Thyroid gland (tissue), 4 donors: ENCODE results near the gene AGPAT2. TPM values are rescaled to one million over a fixed set of nuclear protein-coding genes. Genes with fewer than 3 reads are reported as not detected.
A peak's percentile ranks its signal among the peaks of the same experiment; 100 is the strongest.

Experiments used
- DNase-seq, 2 donors: peaks; one replicate each; pipeline ENCODE4 v3.0.0-alpha.2; 2019
- H3K27ac ChIP-seq, 3 donors: fragments of 200-600 bp; sonication (generic); 1 replicate in 2 of 3; 2 replicates in 1 of 3; pipeline ENCODE4 v1.5.1; 2016 to 2019; ENCODE audit warnings: mild to moderate bottlenecking in 1 of 3, moderate library complexity in 1 of 3
- H3K27me3 ChIP-seq: fragments of 200-600 bp; sonication (generic); one replicate; pipeline ENCODE4 v1.5.1; 2019
- H3K36me3 ChIP-seq, 2 donors: fragments of 200-600 bp; sonication (generic); one replicate each; pipeline ENCODE4 v1.5.1; 2016 to 2019
- H3K4me1 ChIP-seq, 2 donors: fragments of 200-600 bp; sonication (generic); one replicate each; pipeline ENCODE4 v1.5.1; 2017 to 2019
- H3K4me3 ChIP-seq, 3 donors: fragments of 200-600 bp; sonication (generic); replicated peaks in 1 of 3; 1 replicate in 2 of 3; 2 replicates in 1 of 3; pipeline ENCODE4 v1.5.1; 2016; ENCODE audit warnings: mild to moderate bottlenecking in 1 of 3
- H3K9me3 ChIP-seq: fragments of 200-600 bp; sonication (generic); one replicate; pipeline ENCODE4 v1.5.1; 2017
- CTCF ChIP-seq, 6 experiments: fragments of 200-600 bp in 3 of 6; fragments of 450-650 bp in 3 of 6; sonication (generic) in 3 of 6; IDR thresholded peaks; one replicate each; pipeline ENCODE4 v1.5.1; 2016 to 2019; ENCODE audit warnings: antibody characterized with exemption in 6 of 6, mild to moderate bottlenecking in 2 of 6, inconsistent platforms in 1 of 6, moderate library complexity in 1 of 6
- POLR2A ChIP-seq, 2 donors: fragments of 450-650 bp; IDR thresholded peaks; one replicate each; pipeline ENCODE4 v1.6.1; 2017; ENCODE audit warnings: antibody characterized with exemption in 2 of 2, mild to moderate bottlenecking in 2 of 2, moderate library complexity in 1 of 2
- WGBS, 2 donors: methylation state at CpG; one replicate each; pipeline ENCODE4 v1.1.5; 2017; 5-methylcytosine and 5-hydroxymethylcytosine counted together
- intact Hi-C: fragments of 100-400 bp; cut with DNase I; formaldehyde crosslinking; loops from one replicate; pipeline ENCODE4 v1.15.1; 2023
- total RNA-seq, 4 donors: library from RNA; depleted of rRNA; stranded (reverse); fragments of >200 nt; gene quantifications; one replicate each; pipeline ENCODE4 v1.2.3, GENCODE V29; 2016

The AGPAT2 gene
- total RNA-seq, 4 donors from 2014 or later: 58.6 to 78.7 (median 72.0) TPM

GRCh38 chr9:136688274-136689107, 1.2 kb upstream of the AGPAT2 start:
- intact Hi-C loops: no loop called here
- TF ChIP-seq CTCF (IDR thresholded peaks at IDR 0.05) (no peak), POLR2A (IDR thresholded peaks at IDR 0.05) (no peak)
- Histone ChIP-seq H3K27me3 (no peaks in the 10 kb centered on the region), H3K36me3 (no peaks in the 10 kb centered on the region), H3K4me1 (peaks cover 44 to 81% of the 10 kb centered on the region in 2 donors), H3K4me3 (no peak overlapping the region), H3K9me3 (no peaks in the 10 kb centered on the region), H3K27ac (peak overlapping the region; percentile 56 to 92 (median 83))
- DNase-seq: no peak
- 78 to 89% methylated on average over 12 of the region's 21 CpGs for WGBS, 2 donors

GRCh38 chr9:136687721-136688223, 515 bp upstream of the AGPAT2 start:
- intact Hi-C loops: no loop called here
- TF ChIP-seq POLR2A (IDR thresholded peaks at IDR 0.05) (no peak), CTCF (IDR thresholded peaks at IDR 0.05) (no peak)
- WGBS, 2 donors: 53 to 63% methylated on average over 9 to 13 of the region's 37 CpGs
- Histone ChIP-seq H3K4me3 (peak overlapping the region in 1 of 3 donors; percentile 65), H3K36me3 (no peaks in the 10 kb centered on the region), H3K27me3 (no peaks in the 10 kb centered on the region), H3K9me3 (no peaks in the 10 kb centered on the region), H3K4me1 (peaks cover 37 to 74% of the 10 kb centered on the region in 2 donors), H3K27ac (peak overlapping the region; percentile 56 to 86 (median 83))
- peak; percentile 41 to 55 for DNase-seq

- TF ChIP-seq POLR2A (IDR thresholded peaks at IDR 0.05) (no peak), CTCF (IDR thresholded peaks at IDR 0.05) (no peak)
- H3K27ac ChIP-seq: peak overlapping the region; percentile 36 to 83 (median 48)
- H3K36me3 ChIP-seq: no peaks in the 10 kb centered on the region
- WGBS, 2 donors: 0 to 3% methylated on average over 6 to 8 of the region's 20 CpGs
- intact Hi-C loops: no loop called here
- no peak for DNase-seq
- peak overlapping the region; percentile 53 to 84 (median 65) for H3K4me3 ChIP-seq
- no peaks in the 10 kb centered on the region for H3K27me3 ChIP-seq
- H3K4me1 ChIP-seq: peaks cover 37 to 61% of the 10 kb centered on the region in 2 donors
- H3K9me3 ChIP-seq: no peaks in the 10 kb centered on the region
These were observed 793 bp downstream of the AGPAT2 start for GRCh38 chr9:136686534-136686793.

- H3K4me3 ChIP-seq: peak overlapping the region; percentile 53 to 84 (median 65)
- DNase-seq: no peak
- WGBS, 2 donors: 0 to 49% methylated on average over 3 to 13 of the region's 19 CpGs
- peaks cover 33 to 56% of the 10 kb centered on the region in 2 donors for H3K4me1 ChIP-seq
- TF ChIP-seq POLR2A (IDR thresholded peaks at IDR 0.05): no peak
- no peak for TF ChIP-seq CTCF (IDR thresholded peaks at IDR 0.05)
- no peaks in the 10 kb centered on the region for H3K36me3 ChIP-seq
- no peaks in the 10 kb centered on the region for H3K27me3 ChIP-seq
- H3K9me3 ChIP-seq: no peaks in the 10 kb centered on the region
- intact Hi-C loops: no loop called here
- H3K27ac ChIP-seq: peak overlapping the region in 1 of 3 donors; percentile 83
These were observed 1.3 kb downstream of the AGPAT2 start for GRCh38 chr9:136685790-136686533.
